K562 (cell line): Measurements from ENCODE around the gene AHNAK. TPM values are rescaled to one million over a fixed set of nuclear protein-coding genes. Genes with fewer than 3 reads are reported as not detected.

Source experiments
- DMBX1 ChIP-seq: fragments of 250-450 bp; sonication (Bioruptor Pico); IDR thresholded peaks from 2 replicates; pipeline ENCODE4 v1.8.0; 2022; ENCODE audit warnings: inconsistent platforms, mild to moderate bottlenecking, moderate library complexity, borderline replicate concordance
- DPF2 ChIP-seq: fragments of 450-650 bp; IDR thresholded peaks from 2 replicates; pipeline ENCODE4 v1.6.1; 2016
- FUS ChIP-seq: fragments of 200-400 bp; formaldehyde crosslinking; optimal IDR thresholded peaks from 2 replicates; pipeline ENCODE3; 2017; ENCODE audit warnings: low read depth, low read length
- GABPA ChIP-seq: fragments of 200-800 bp; sonication (Bioruptor generic); conservative IDR thresholded peaks from 2 replicates; pipeline ENCODE4 v1.6.1; 2016; ENCODE audit warnings: low read depth, missing genetic modification characterization, missing compliant biosample characterization
- GTF2A2 ChIP-seq: IDR thresholded peaks from 2 replicates; pipeline ENCODE4 v1.6.1; 2016; ENCODE audit warnings: mild to moderate bottlenecking, missing genetic modification characterization, missing compliant biosample characterization
- ID3 ChIP-seq, 2 experiments: fragments of 250-450 bp in 1 of 2; fragments of 450-650 bp in 1 of 2; sonication (Bioruptor Pico) in 1 of 2; IDR thresholded peaks; 2 replicates each; pipeline versions ENCODE4 v1.6.1 to v1.8.0; 2016 to 2021; ENCODE audit warnings: mild to moderate bottlenecking in 2 of 2, moderate library complexity in 2 of 2, missing compliant biosample characterization in 1 of 2, missing genetic modification characterization in 1 of 2
- JUND ChIP-seq, 2 experiments: IDR thresholded peaks; 2 replicates in 1 of 2; 3 replicates in 1 of 2; pipeline ENCODE4 v1.6.1; 2011; ENCODE audit warnings: borderline replicate concordance in 2 of 2, low read depth in 2 of 2, low read length in 2 of 2, improper control_type of control experiment in 1 of 2, missing biosample characterization in 1 of 2, missing genetic modification characterization in 1 of 2, missing genetic modification reagents in 1 of 2
- PHF20 ChIP-seq: fragments of 450-650 bp; IDR thresholded peaks from 2 replicates; pipeline ENCODE4 v1.6.1; 2018; ENCODE audit not compliant: partially characterized antibody
- RB1 ChIP-seq: fragments of 450-650 bp; IDR thresholded peaks from 2 replicates; pipeline ENCODE4 v1.6.1; 2017; ENCODE audit warnings: low read depth, mild to moderate bottlenecking
- RCOR1 ChIP-seq, 2 experiments: IDR thresholded peaks; 2 replicates each; pipeline ENCODE4 v1.6.1; 2012; ENCODE audit warnings: low read depth in 2 of 2, low read length in 2 of 2, borderline replicate concordance in 1 of 2, improper control_type of control experiment in 1 of 2
- REST ChIP-seq, 2 experiments: fragments of 450-650 bp; formaldehyde crosslinking in 1 of 2; IDR thresholded peaks; 2 replicates each; pipeline versions ENCODE4 v1.4.0 to v1.6.1; 2014 to 2020; ENCODE audit warnings: mild to moderate bottlenecking in 2 of 2, borderline replicate concordance in 1 of 2, low read depth in 1 of 2
- SNAPC5 ChIP-seq: fragments of 250-450 bp; sonication (Bioruptor Pico); IDR thresholded peaks from 2 replicates; pipeline ENCODE4 v1.8.0; 2021; ENCODE audit warnings: moderate library complexity, mild to moderate bottlenecking, inconsistent platforms
- SREBF1 ChIP-seq: fragments of 150-350 bp; IDR thresholded peaks from 2 replicates; pipeline ENCODE4 v1.6.1; 2014; ENCODE audit warnings: antibody characterized with exemption, low read depth, low read length, borderline replicate concordance
- TEAD4 ChIP-seq, 2 experiments: sonication (generic) in 1 of 2; formaldehyde crosslinking in 1 of 2; IDR thresholded peaks; 2 replicates each; pipeline versions ENCODE4 v1.6.1 to v1.8.0; 2012 to 2022; ENCODE audit warnings: borderline replicate concordance in 1 of 2, inconsistent platforms in 1 of 2, low read length in 1 of 2, mild to moderate bottlenecking in 1 of 2, missing genetic modification reagents in 1 of 2
- ZC3H11A ChIP-seq: IDR thresholded peaks from 2 replicates; pipeline ENCODE4 v1.6.1; 2012; ENCODE audit warnings: low read depth, low read length, improper control_type of control experiment
- ZNF175 ChIP-seq: fragments of 200-800 bp; sonication (Bioruptor generic); IDR thresholded peaks from 2 replicates; pipeline ENCODE4 v1.6.1; 2016; ENCODE audit warnings: low read depth, mild to moderate bottlenecking, missing genetic modification characterization, missing compliant biosample characterization
- ZNF408 ChIP-seq: fragments of 250-450 bp; sonication (Bioruptor Pico); IDR thresholded peaks from 2 replicates; pipeline ENCODE4 v1.4.0; 2020; ENCODE audit warnings: low read depth, mild to moderate bottlenecking, moderate library complexity
- ZNF696 ChIP-seq: fragments of 250-450 bp; sonication (Bioruptor Pico); conservative IDR thresholded peaks from 2 replicates; pipeline ENCODE4 v1.4.0; 2020; ENCODE audit warnings: mild to moderate bottlenecking, moderate library complexity
- ZSCAN32 ChIP-seq: fragments of 450-650 bp; formaldehyde crosslinking; IDR thresholded peaks from 2 replicates; pipeline ENCODE4 v1.4.0; 2020; ENCODE audit warnings: mild to moderate bottlenecking, moderate library complexity
- polyA plus RNA-seq, 8 experiments: library from polyadenylated mRNA; depleted of rRNA in 4 of 8; stranded (reverse) in 5 of 8; unstranded in 3 of 8; fragments of >200 nt; fragmentation: Nextera tagmentation in 2 of 8; fragmentation: Illumina TruSeq in 1 of 8; extraction: Ambion mirVana in 2 of 8; extraction: Trizol in 1 of 8; gene quantifications; 2 replicates each; pipeline versions ENCODE4 v1.2.1 to v1.2.3, GENCODE V29; 2011 to 2014; ENCODE audit warnings: inconsistent platforms in 1 of 8, missing spikeins in 1 of 8
- total RNA-seq, 7 experiments: library from RNA; depleted of rRNA in 6 of 7; stranded (reverse); fragments of >200 nt in 6 of 7; fragmentation: Illumina TruSeq in 2 of 7; extraction: Trizol in 2 of 7; gene quantifications; 2 replicates each; pipeline versions ENCODE4 v1.2.1 to v1.2.3, GENCODE V29; 2011 to 2021; ENCODE audit warnings: low replicate concordance in 1 of 7

The AHNAK gene
- total and polyA plus RNA-seq, 9 of the 15 experiments (the other 6 are each of a cell fraction or from before 2014, with no cell fraction given) = 1.5 to 89.7 (median 45.0) TPM

- TF ChIP-seq RCOR1 (IDR thresholded peaks at IDR 0.05; ENCODE audit: borderline replicate concordance in 1 of 2, low read depth in 2 of 2, low read length in 2 of 2) (0 out of 4 replicates have a peak, but pooled peaks of 1 of the 2 experiments have one; percentile 22), TEAD4 (IDR thresholded peaks at IDR 0.05; ENCODE audit: low read length) (no peak), TEAD4 (CRISPR knock-in tag; IDR thresholded peaks at IDR 0.05; ENCODE audit: borderline replicate concordance) (no peak), ZNF175 (CRISPR knock-in tag) (no peak), FUS (no peak), SREBF1 (no peak), ID3 (CRISPR knock-in tag; IDR thresholded peaks at IDR 0.05) (no peak), ID3 (tag; IDR thresholded peaks at IDR 0.05) (peak; percentile 43; the same call in 1 of the 2 replicates), RB1 (no peak), ZC3H11A (no peak), JUND (IDR thresholded peaks at IDR 0.05; ENCODE audit: borderline replicate concordance, low read depth, low read length) (no peak), JUND (tag; IDR thresholded peaks at IDR 0.05; ENCODE audit: borderline replicate concordance, low read depth, low read length) (peak; percentile 19; the same call in 1 of the 3 replicates), GABPA (tag) (no peak), ZSCAN32 (CRISPR knock-in tag) (no peak), DMBX1 (0 out of 2 replicates have a peak, but pooled peaks have one; percentile 3), GTF2A2 (tag) (0 out of 2 replicates have a peak, but pooled peaks have one; percentile 29), SNAPC5 (CRISPR knock-in tag) (no peak), DPF2 (no peak), ZNF696 (CRISPR knock-in tag) (no peak), PHF20 (peak; percentile 14), ZNF408 (CRISPR knock-in tag) (no peak), REST (IDR thresholded peaks at IDR 0.05; ENCODE audit: borderline replicate concordance) (peak; percentile 49; the same call in 1 of the 2 replicates), REST (CRISPR knock-in tag; IDR thresholded peaks at IDR 0.05; ENCODE audit: low read depth) (no peak)
Measured at GRCh38 chr11:62468577-62468976, 78.0 kb downstream of the AHNAK start (continued).
